Upper lobe of left lung (tissue), 4 donors: ENCODE results near the gene C1QL4.

Source experiments
- CTCF ChIP-seq, 6 experiments: fragments of 450-650 bp in 4 of 6; fragments of 200-600 bp in 2 of 6; sonication (generic) in 2 of 6; IDR thresholded peaks; one replicate each; pipeline ENCODE4 v1.5.1; 2016 to 2019; ENCODE audit warnings: antibody characterized with exemption in 6 of 6
- EP300 ChIP-seq, 4 donors: sonication (generic); formaldehyde crosslinking; IDR thresholded peaks; one replicate each; pipeline ENCODE4 v1.5.1; 2017; ENCODE audit warnings: antibody characterized with exemption in 4 of 4, control low read depth in 2 of 4

- TF ChIP-seq EP300 (IDR thresholded peaks at IDR 0.05) (no peak), CTCF (IDR thresholded peaks at IDR 0.05) (peak in 5 of 6 experiments; percentile 5 to 28 (median 23))
Measured at GRCh38 chr12:49296836-49297694, 39.9 kb downstream of the C1QL4 start.
